Testis (tissue), 3 donors: ENCODE data around the gene C1QTNF5. TPM values are rescaled to one million over a fixed set of nuclear protein-coding genes. Genes with fewer than 3 reads are reported as not detected.

Experiments used
- DNase-seq: peaks from one replicate; pipeline ENCODE4 v3.0.0-alpha.2; 2019
- H3K27ac ChIP-seq, 2 donors: fragments of 200-600 bp; sonication (generic); one replicate each; pipeline ENCODE4 v1.5.1; 2019
- H3K27me3 ChIP-seq: fragments of 200-600 bp; sonication (generic); one replicate; pipeline ENCODE4 v1.5.1; 2019
- H3K36me3 ChIP-seq: fragments of 200-600 bp; sonication (generic); one replicate; pipeline ENCODE4 v1.5.1; 2017; ENCODE audit warnings: low read depth; ENCODE audit errors: missing control alignments
- H3K4me1 ChIP-seq: fragments of 200-600 bp; sonication (generic); one replicate; pipeline ENCODE4 v1.5.1; 2019
- H3K4me3 ChIP-seq, 2 donors: fragments of 200-600 bp; sonication (generic); one replicate each; pipeline ENCODE4 v1.5.1; 2017 to 2019
- H3K9me3 ChIP-seq: fragments of 200-600 bp; sonication (generic); one replicate; pipeline ENCODE4 v1.5.1; 2017
- POLR2A ChIP-seq: fragments of 450-650 bp; IDR thresholded peaks from one replicate; pipeline ENCODE4 v1.6.1; 2017; ENCODE audit warnings: antibody characterized with exemption, mild to moderate bottlenecking, moderate library complexity
- WGBS, 2 donors: methylation state at CpG; one replicate each; pipeline ENCODE4 v1.1.5; 2018; 5-methylcytosine and 5-hydroxymethylcytosine counted together
- intact Hi-C: fragments of 100-400 bp; cut with DNase I; formaldehyde crosslinking; loops from one replicate; pipeline ENCODE4 v1.15.1; 2023; ENCODE audit warnings: low total_unique reads
- polyA plus RNA-seq: library from polyadenylated mRNA; stranded (reverse); fragments of 350-450 nt; fragmentation: Illumina TruSeq; extraction: RNeasy Lipid Tissue Mini Kit (QIAGEN cat#74804); gene quantifications from one replicate; pipeline ENCODE4 v1.2.3, GENCODE V29; 2014; ENCODE audit warnings: low read depth, low replicate concordance; ENCODE audit not compliant: insufficient read depth
- total RNA-seq, 2 donors: library from RNA; depleted of rRNA; stranded (reverse); fragments of >200 nt; gene quantifications; one replicate each; pipeline ENCODE4 v1.2.3, GENCODE V29; 2016
- TF ChIP-seq, protein P1 (sequence below), 3 experiments: fragments of 450-650 bp in 2 of 3; fragments of 200-600 bp in 1 of 3; sonication (generic) in 1 of 3; IDR thresholded peaks; one replicate each; pipeline ENCODE4 v1.5.1; 2016 to 2019; ENCODE audit warnings: antibody characterized with exemption in 3 of 3, mild to moderate bottlenecking in 2 of 3, moderate library complexity in 1 of 3

C1QTNF5 gene
- total and polyA plus RNA-seq, 3 donors from 2014 or later, result 4.7 to 12.6 (median 5.3) TPM

DNA sequence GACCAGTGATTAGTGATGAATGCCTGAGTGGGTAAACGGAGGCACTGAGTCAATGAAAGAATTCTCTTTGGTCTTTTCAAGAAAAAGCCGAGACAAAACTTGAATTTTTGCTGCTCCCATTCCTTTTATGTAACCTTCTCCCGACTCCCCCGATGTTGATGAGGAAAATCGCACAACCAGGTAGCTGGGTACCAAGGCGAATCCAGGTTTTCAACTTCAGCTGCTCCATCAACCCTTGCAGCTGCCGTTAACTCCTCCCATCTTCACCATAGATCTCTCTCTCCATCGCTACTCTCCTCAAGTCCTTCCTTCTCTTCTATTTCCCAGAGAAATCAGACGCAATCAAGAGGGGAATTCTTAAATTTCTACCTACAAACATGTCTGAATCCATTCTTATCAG is 41.4 kb upstream of the C1QTNF5 start:
- Histone ChIP-seq H3K9me3 (no peaks in the 10 kb centered on the region), H3K27ac (no peak overlapping the region), H3K36me3 (no peaks in the 10 kb centered on the region), H3K4me1 (peaks cover 5% of the 10 kb centered on the region), H3K27me3 (no peaks in the 10 kb centered on the region), H3K4me3 (peak overlapping the region; percentile 45 to 55)
- intact Hi-C loops, result no loop called here
- whole genome bisulfite sequencing, 2 donors, result 3% methylated on average over 9 of the region's 9 CpGs
- TF ChIP-seq, protein P1, sequence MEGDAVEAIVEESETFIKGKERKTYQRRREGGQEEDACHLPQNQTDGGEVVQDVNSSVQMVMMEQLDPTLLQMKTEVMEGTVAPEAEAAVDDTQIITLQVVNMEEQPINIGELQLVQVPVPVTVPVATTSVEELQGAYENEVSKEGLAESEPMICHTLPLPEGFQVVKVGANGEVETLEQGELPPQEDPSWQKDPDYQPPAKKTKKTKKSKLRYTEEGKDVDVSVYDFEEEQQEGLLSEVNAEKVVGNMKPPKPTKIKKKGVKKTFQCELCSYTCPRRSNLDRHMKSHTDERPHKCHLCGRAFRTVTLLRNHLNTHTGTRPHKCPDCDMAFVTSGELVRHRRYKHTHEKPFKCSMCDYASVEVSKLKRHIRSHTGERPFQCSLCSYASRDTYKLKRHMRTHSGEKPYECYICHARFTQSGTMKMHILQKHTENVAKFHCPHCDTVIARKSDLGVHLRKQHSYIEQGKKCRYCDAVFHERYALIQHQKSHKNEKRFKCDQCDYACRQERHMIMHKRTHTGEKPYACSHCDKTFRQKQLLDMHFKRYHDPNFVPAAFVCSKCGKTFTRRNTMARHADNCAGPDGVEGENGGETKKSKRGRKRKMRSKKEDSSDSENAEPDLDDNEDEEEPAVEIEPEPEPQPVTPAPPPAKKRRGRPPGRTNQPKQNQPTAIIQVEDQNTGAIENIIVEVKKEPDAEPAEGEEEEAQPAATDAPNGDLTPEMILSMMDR (IDR thresholded peaks at IDR 0.05), result no peak
- TF ChIP-seq POLR2A, result no peak
- DNase-seq, result no peak

DNA sequence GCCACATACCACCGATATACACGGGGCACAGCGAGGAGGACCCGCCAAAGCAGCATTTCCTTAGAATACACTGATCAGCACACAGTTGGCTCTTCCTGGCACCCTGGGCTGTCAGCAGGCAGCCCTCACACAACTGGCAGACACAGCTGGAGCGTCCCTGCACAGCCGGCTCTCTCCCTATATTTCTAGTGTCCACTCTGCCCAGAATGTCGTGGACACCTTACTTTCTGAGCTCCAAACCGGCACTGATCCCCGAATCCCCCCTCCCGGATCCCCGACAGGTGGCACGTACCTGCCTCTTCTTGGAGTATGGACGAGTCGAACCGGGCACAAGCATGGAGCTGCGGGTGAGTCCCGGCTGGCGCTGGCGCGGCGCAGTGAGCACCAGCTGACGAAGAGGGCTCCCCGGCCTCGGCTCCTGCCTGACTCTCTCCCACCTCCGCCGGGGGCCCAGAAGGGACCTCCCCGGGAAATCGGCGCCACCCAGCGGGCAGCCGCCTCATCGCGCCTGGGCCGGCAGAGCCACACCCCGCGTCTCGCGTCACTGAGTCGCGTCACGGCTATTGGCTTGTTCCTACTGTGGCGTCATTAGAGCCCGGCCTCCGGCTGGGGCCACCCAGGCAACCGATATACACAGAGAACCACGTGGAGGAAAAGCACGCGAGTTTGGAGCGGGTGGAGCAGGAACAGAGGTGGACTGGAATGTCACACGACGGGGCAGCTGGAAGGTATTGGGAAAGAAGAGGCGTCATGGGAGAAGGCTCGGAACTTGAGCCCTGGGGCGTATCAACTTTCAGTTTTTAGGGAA is 40.7 kb upstream of the C1QTNF5 start, which contains the start of gene USP2:
USP2 (minus strand) TSS at position 510 of the 808 bp plus-strand sequence. CDS start 8,210 bp downstream, outside the sequence.
- Histone ChIP-seq H3K4me1 (peaks cover 8% of the 10 kb centered on the region), H3K27me3 (no peaks in the 10 kb centered on the region), H3K27ac (peak within 1 kb of the TSS in 1 of 2 donors; percentile 52), H3K9me3 (no peaks in the 10 kb centered on the region), H3K4me3 (peak within 1 kb of the TSS; percentile 45 to 55), H3K36me3 (no peaks in the 10 kb centered on the region)
- 0 to 1% methylated on average over 24 to 33 of the region's 54 CpGs for WGBS, 2 donors
- intact Hi-C loops, result no loop called here
- TF ChIP-seq POLR2A, result no peak
- TF ChIP-seq, protein P1 (IDR thresholded peaks at IDR 0.05), result peak; percentile 83 to 97 (median 85)
- peak; percentile 98 for DNase-seq

DNA sequence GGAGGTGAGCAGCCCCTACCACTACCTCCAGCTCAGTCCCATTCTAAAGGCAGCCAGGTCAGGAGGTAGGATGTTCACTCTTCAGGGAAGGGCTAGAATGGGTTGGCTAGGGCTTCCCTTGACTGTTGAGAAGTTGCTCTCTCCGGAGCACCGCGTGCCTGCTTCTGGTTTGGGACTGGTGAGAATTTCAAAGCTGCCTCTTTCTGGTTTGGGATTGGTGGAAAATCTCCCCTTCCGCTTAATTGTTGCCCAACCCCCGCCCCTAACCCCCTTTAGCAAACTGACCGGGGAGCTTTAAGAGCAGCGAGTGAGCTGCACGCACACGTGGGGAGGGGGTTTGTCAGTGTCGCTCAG is 40.1 kb upstream of the C1QTNF5 start:
- peak overlapping the region; percentile 45 to 55 for H3K4me3 ChIP-seq
- H3K36me3 ChIP-seq, result no peaks in the 10 kb centered on the region
- no peak for DNase-seq
- no peaks in the 10 kb centered on the region for H3K9me3 ChIP-seq
- H3K27me3 ChIP-seq, result no peaks in the 10 kb centered on the region
- TF ChIP-seq, protein P1 (IDR thresholded peaks at IDR 0.05), result no peak
- no peak for TF ChIP-seq POLR2A
- 12 to 23% methylated on average over 6 to 10 of the region's 10 CpGs for WGBS, 2 donors
- intact Hi-C loops, result no loop called here
- H3K4me1 ChIP-seq, result peaks cover 14% of the 10 kb centered on the region
- H3K27ac ChIP-seq, result no peak overlapping the region

DNA sequence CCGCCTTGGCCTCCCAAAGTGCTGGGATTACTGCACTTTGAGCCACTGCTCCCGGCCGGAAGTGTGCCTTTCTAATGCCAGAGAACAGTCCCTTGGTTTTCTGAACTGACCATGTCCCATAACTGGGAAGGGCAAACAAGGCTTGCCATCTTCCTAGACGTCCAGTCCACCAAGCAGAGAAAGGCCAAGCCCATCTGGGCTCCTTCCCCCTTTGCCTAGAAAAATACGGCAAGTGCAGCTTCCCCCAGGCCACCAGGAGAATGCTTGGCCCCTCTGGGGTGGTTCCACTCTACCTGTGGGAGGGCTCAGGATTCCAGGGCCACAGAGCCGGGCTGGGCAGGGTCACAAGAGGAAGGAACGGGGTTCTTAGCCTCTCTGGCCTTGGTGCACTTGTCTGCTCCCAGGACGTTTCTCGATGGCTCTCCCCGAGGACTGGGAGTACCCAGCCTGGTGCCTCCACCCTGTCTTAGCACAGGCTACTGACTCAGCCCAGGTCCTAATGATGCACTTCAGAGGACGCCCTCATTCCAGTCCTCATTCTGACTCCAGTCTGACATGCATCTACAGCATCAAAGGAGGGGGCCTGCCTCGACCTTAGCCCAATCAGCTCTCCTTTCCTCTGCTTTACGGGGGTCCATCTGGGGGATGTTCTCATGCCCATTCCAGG is 39.6 kb upstream of the C1QTNF5 start:
- Histone ChIP-seq H3K36me3 (no peaks in the 10 kb centered on the region), H3K9me3 (no peaks in the 10 kb centered on the region), H3K27me3 (no peaks in the 10 kb centered on the region), H3K4me3 (no peak overlapping the region), H3K4me1 (peaks cover 19% of the 10 kb centered on the region), H3K27ac (no peak overlapping the region)
- no peak for TF ChIP-seq POLR2A
- TF ChIP-seq, protein P1 (IDR thresholded peaks at IDR 0.05), result no peak
- intact Hi-C loops, result no loop called here
- 71 to 73% methylated on average over 8 to 13 of the region's 13 CpGs for WGBS, 2 donors
- no peak for DNase-seq
